Transverse colon (tissue), 3 donors: ENCODE data around the gene NR2E3.

Experiments used
- EP300 ChIP-seq: sonication (generic); formaldehyde crosslinking; IDR thresholded peaks from one replicate; pipeline ENCODE4 v1.6.1; 2017; ENCODE audit warnings: antibody characterized with exemption, low read depth
- POLR2A ChIP-seq: fragments of 450-650 bp; IDR thresholded peaks from one replicate; pipeline ENCODE4 v1.6.1; 2016; ENCODE audit warnings: antibody characterized with exemption, mild to moderate bottlenecking, moderate library complexity
- TF ChIP-seq, protein P1 (sequence below), 5 experiments: fragments of 200-600 bp in 3 of 5; fragments of 450-650 bp in 2 of 5; sonication (generic) in 3 of 5; IDR thresholded peaks; 1 replicate in 2 of 5; 2 replicates in 3 of 5; pipeline ENCODE4 v1.5.1; 2016 to 2017; ENCODE audit warnings: antibody characterized with exemption in 5 of 5, inconsistent platforms in 3 of 5, mild to moderate bottlenecking in 2 of 5, moderate library complexity in 1 of 5

DNA sequence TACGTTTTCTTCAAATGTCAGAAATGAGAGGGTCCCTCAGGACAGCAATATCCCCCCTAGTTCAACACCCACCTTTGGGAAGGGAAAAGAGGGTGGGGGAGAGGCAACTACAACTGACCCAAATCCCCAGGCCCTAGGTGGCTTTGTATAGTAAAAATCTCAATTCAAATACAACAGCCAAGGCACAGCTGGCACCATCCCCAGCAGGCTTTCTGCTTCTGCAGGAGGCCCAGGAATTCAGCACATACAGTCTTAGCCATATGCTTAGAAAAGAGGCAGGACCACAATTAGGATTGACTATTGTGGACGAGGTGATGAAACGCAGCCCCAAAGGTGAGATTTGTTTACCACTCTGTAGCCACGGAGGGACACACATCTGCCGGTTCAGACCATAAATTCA lies 15.8 kb downstream of the NR2E3 start:
- TF ChIP-seq, protein P1, sequence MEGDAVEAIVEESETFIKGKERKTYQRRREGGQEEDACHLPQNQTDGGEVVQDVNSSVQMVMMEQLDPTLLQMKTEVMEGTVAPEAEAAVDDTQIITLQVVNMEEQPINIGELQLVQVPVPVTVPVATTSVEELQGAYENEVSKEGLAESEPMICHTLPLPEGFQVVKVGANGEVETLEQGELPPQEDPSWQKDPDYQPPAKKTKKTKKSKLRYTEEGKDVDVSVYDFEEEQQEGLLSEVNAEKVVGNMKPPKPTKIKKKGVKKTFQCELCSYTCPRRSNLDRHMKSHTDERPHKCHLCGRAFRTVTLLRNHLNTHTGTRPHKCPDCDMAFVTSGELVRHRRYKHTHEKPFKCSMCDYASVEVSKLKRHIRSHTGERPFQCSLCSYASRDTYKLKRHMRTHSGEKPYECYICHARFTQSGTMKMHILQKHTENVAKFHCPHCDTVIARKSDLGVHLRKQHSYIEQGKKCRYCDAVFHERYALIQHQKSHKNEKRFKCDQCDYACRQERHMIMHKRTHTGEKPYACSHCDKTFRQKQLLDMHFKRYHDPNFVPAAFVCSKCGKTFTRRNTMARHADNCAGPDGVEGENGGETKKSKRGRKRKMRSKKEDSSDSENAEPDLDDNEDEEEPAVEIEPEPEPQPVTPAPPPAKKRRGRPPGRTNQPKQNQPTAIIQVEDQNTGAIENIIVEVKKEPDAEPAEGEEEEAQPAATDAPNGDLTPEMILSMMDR (IDR thresholded peaks at IDR 0.05), result no peak
- no peak for TF ChIP-seq POLR2A
- no peak for TF ChIP-seq EP300
